Right lung (tissue), 10 donors: ENCODE measurements around the gene POM121. TPM values are rescaled to one million over a fixed set of nuclear protein-coding genes. Genes with fewer than 3 reads are reported as not detected.
"Not testable (repeated sequence)": the region's sequence is repeated elsewhere in the genome, so short reads cannot be mapped to it uniquely, and the experiment has no call there.

Experiments used
- DNase-seq, 2 donors: peaks; one replicate each; pipeline ENCODE4 v3.0.0-alpha.2; 2013
- long read RNA-seq, 8 donors: transcript quantifications; one replicate each; lab custom pipeline, GENCODE V29; 2026
- polyA plus RNA-seq, 5 donors: library from polyadenylated mRNA; unstranded; fragments of 120-200 nt; gene quantifications; one replicate each; pipeline versions ENCODE4 v1.2.1 to v1.2.3, GENCODE V29; 2013; ENCODE audit warnings: inconsistent platforms in 1 of 5, low replicate concordance in 1 of 5; ENCODE audit not compliant: insufficient read length in 5 of 5, insufficient read depth in 1 of 5

Gene POM121
- polyA plus RNA-seq, result 10 to 100 TPM; 32.2 to 48.4 (median 42.5) TPM
- long read RNA-seq, donor 1, full-length matches to known transcripts, result 1 of 24 reads
- long read RNA-seq, donor 1, partial matches to known transcripts, result 23 of 24 reads
- long read RNA-seq, donor 1, other reads (novel, unspliced or antisense), result 0 of 24 reads
- long read RNA-seq, donor 2, result 0 reads
- long read RNA-seq, donor 3, partial matches to known transcripts, result 5 of 5 reads
- long read RNA-seq, donor 3, other reads (novel, unspliced or antisense), result 0 of 5 reads
- long read RNA-seq, donor 4, partial matches to known transcripts, result 14 of 14 reads
- long read RNA-seq, donor 4, other reads (novel, unspliced or antisense), result 0 of 14 reads
- long read RNA-seq, donor 5, result 0 reads
- long read RNA-seq, donor 6, partial matches to known transcripts, result 20 of 21 reads
- long read RNA-seq, donor 6, other reads (novel, unspliced or antisense), result 0 of 21 reads
- long read RNA-seq, donor 7, partial matches to known transcripts, result 12 of 12 reads
- long read RNA-seq, donor 7, other reads (novel, unspliced or antisense), result 0 of 12 reads
- long read RNA-seq, donor 8, partial matches to known transcripts, result 6 of 6 reads
- long read RNA-seq, donor 8, other reads (novel, unspliced or antisense), result 0 of 6 reads

DNA sequence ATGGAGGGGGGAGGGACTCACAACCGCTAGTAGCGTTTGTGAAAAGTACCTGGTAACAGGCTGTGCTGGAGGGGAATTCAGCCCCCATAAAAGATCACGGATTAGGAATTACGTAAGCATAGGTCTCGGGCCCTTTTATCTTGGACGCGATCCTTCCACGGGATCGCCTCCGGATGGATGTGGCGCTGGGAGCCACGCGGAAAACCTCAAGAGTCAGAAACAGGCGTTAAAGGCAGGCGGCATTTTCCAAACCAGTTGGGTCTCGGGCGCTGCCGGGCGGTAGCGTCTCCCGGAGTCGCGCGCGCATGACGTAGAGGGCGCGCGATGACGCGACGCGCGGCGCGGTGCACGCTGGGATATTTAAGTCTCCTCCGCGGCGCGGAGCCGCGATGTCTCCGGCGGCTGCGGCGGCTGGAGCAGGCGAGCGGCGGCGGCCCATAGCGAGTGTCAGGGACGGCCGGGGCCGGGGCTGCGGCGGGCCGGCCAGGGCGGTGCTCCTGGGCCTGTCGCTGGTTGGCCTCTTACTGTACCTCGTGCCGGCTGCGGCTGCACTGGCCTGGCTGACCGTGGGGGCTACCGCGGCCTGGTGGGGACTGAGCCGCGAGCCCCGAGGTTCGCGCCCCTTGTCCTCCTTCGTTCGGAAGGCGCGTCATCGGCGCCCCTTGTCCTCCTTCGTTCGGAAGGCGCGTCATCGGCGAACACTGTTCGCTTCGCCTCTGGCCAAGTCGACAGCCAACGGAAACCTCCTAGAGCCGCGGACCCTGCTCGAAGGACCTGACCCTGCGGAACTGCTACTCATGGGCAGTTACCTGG is at the start of gene POM121:
Gene POM121, plus strand, starts transcription at position 363 of the 813 bp plus-strand sequence. Its CDS starts 27 bp downstream, at position 390.
- peak; percentile 87 to 90 for DNase-seq

DNA sequence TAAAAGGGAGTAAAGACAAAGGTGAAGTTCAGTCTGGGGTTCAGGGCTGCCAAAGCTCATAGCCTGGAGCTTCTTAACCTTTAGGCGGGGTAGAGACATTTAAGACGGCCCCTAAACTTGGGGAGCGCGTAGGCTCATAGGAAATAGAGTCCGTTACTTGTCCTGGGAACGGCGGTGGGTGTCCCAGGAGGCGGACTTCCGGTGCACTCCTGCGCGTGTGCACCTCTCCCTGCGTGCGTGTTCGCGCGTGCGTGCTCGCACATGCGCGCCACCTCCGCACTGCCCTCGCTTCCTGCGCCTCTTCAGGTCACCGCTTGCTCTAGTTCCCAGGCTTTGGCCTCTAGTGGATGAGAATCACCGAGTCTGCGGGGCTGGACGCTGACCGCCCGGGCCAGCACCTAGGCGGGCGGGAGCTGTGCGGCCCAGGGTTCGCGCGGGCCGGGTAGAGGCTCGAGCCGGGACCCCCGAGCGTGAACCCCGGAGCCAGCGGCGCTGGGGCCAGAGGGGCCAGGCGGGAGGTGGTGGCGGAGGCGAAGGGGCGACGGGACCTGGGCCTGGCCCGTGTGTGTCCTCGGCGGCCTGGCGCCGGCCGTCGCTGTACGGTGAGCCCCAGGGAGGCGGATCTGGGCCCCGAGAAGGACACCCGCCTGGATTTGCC is 45.7 kb upstream of the POM121 start:
- DNase-seq, result peak; percentile 75

DNA sequence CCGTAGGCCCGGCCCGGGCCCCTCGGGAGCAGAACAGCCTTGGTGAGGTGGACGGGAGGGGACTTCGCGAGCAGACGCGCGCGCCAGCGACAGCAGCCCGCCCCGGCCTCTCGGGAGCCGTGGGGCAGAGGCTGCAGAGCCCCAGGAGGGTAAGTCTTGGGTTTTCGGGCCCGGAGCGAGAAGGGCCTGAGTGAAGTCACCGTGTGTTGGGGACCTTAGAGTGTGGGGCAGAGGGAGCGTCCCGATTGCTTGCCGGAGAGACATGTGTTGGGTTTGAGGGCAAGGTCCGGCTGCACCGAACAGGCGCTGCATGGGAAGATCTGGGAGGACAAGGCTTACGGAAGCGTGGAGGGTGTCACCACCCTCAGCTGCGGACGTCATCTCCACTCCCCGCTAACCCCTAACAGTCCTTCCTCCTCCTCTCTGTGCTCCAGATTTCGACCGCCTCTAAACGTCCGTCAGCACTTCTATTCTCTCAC is 45.1 kb upstream of the POM121 start:
- DNase-seq, result peak; percentile 21 to 27

DNA sequence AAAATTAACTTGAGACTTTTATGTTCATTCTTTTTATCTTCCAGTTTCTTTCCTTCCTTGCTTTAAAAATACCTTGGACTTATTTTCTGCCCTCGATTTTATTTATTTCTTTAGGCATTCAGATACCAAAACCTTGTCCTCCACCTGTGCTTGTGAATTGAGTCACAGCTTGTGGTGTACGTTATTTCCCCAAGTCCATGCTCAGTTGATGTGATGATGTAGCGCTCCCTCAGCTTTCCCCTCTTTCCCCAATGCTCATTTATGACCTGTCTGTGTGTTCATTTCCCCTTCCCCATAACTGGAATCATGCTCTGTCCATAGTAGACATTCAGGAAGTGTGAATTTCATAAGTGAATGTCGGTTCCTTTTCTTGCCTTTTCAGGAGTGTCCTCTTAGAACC is 33.1 kb upstream of the POM121 start:
- not testable (repeated sequence) for DNase-seq

DNA sequence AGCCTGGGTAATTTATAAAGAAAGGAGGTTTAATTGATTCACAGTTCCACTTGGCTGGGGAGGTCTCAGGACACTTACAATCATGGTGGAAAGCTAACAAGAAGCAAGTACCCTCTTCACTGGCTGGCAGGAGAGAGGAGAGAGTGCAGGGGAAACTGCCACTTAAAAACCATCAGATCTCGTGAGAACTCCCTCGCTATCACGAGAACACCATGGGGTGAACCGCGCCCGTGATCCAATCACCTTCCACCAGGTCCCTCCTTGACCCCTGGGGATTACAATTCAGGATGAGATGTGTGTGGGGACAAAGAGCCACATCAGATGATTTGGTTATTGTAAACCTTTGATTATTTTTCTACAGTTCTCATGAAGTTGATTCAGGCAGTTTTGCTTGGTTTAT is 20.2 kb upstream of the POM121 start:
- DNase-seq, result not testable (repeated sequence)

DNA sequence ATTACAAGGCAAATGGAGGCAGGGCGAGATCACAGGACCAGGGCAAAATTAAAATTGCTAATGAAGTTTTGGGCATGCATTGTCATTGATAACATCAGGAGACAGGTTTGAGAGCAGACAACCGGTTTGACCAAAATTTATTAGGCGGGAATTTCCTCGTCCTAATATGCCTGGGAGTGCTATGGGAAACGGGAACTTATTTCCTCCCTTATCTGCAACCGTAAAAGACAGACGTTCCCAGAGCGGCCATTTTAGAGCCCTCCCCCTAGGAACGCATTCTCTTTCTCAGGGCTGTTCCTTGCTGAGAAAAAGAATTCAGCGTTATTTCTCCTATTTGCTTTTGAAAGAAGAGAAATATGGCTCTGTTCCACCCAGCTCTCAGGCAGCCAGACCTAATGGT is 16.5 kb upstream of the POM121 start:
- not testable (repeated sequence) for DNase-seq

DNA sequence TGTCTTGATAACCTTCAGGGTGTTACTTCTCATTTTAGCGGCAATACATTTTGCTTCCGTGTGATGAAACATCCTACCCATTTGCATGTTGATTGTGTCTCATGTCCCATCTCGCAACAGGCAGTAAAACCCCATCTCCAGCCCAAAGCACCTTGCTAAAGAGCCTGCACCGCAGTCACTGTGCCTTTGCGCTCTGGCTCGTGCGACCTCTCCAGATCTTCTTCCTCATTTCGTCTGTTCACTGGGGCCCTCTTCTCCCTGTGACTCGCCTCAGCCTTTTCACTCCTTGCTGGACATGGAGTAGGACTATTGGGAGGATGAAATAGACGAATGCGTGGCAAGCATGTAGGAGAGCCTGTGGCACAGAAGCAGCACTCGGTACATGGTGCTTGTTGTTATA is 13.5 kb upstream of the POM121 start:
- not testable (repeated sequence) for DNase-seq

DNA sequence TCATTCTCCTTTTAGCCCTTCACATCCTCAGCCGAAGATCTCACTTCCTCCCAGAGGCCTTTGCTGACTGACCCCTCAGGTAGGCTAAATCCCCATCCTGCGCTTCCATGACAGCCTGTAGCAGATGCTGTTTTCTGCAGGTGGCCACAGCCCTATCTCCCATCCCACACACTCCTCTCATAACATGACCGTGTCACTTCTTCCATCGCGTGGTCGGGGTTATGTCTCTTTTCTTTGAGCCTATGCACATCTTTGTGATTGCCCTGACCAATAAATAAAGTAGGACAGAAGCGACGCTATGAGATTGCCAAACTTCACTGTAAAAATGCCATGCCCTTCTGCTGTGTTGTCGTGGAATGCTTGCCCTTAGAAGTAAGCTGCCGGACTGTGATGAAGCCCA is 11.1 kb upstream of the POM121 start:
- DNase-seq, result not testable (repeated sequence)

DNA sequence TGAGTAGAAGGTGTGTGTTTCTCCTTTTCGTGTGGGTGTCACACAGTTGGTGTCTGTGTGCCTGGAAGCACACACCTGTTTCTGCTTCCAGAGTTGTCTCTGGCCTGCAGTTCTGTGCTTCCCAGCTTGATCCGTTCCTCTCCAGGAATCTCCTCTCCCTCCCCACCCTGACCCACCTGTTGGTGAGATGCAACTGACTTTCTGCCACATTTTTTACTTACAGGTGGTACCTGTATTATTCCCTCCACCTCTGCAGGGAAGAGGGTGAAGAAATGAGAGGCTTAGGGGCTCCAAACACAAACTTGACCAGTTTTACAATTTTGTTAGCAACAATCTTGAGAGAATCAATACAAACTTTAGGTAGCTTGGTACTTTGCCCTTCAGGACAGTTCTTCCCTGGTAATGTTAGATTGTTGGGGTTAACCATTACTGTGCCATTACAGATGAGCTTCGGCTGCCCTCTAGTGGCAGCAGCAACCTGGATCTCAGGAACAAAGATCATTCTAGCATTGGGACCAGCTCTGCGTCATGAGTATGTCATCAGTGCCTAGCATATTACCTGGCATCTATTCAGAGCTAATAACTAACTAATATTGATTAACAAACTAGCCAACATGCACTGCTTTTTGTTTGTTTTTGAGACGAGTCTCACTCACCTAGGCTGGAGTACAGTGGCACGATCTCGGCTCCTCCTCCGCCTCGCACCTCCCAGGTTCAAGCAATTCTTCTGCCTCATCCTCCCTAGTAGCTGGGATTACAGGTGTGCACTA is 10.0 kb upstream of the POM121 start:
- peak in 1 of 2 donors; percentile 6 for DNase-seq

DNA sequence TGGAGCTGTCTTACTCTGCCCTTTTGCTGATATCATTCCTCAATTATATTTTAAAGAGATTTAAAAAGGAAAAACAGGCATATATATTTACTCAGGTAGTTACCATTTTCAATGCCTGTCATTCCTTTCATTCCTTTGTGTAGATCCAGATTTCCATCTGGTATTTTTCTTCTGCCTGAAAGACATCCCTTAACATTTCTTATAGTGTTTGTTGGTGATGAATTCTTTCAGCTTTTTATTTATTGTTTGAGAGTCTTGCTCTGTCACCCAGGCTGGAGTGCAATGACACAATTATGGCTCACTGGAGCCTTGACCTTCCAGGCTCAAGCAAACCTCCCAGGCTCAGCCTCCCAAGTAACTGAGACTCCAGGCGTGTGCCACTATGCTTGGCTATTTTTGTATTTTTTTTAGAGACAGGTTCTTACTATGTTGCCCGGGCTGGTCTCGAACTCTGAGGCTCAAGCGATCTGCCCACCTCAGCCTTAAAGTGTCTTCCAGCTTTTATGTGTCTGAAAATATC is 5.6 kb upstream of the POM121 start:
- DNase-seq, result no peak

DNA sequence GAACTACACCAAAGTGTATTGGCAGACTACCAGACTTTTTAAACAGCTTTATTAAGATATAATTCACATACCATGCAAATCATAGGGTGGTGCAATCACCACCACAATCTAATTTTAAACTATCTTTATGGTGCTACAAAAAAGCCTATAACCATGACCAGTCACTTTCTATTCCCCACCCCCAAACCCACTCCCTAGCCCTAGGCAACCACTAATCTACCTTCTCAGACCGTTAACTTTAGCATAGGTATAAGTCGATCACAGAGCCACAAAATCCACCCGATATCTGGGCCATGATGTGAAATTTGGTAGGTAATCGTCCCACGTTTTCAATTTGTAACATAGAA is 536 bp upstream of the POM121 start:
- no peak for DNase-seq

DNA sequence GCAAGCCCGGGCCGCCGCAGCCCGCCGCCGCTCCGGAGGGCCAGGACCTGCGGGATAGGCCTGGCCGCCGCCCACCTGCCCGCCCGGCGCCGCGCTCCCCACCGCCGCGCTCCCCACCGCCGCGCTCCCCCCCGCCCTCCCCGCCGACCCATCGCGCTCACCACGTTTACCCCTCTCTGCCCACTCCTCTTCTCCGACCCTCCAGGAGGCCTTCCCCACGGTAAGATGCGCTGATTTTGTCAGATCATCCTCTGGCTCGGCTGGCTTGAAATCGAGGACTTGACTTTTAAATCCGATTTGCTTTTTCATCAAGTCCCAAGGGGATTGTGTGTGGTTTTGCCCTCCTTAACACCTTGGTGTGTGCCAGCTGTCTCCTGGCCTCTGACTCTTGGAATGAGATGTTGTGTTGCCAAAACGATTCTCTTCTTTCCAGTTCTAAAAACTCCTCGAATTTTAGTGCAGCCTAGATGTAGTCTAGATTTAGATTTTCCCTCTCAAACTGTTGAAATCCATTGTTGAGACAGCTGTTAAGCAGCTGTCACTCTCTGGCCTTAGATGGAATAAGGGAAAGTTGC is 738 bp downstream of the POM121 start:
- DNase-seq, result no peak

DNA sequence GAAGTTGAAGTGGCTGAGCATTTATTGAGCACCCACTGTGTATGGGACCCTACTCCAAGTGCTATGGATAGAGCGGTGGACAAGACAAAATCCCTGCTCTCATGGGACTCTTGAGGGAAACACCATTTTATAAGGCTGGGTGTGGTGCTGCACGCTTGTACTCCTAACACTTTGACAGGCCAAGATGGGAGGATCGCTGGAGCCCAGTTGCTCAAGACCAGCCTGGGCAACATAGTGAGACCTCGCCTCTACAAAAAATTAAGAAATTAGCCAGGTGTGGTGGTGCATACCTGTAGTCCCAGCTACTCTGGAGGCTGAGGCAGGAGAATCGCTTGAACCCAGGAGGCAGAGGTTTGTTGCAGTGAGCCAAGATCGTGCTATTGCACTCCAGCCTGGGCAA is 2.9 kb downstream of the POM121 start:
- not testable (repeated sequence) for DNase-seq

DNA sequence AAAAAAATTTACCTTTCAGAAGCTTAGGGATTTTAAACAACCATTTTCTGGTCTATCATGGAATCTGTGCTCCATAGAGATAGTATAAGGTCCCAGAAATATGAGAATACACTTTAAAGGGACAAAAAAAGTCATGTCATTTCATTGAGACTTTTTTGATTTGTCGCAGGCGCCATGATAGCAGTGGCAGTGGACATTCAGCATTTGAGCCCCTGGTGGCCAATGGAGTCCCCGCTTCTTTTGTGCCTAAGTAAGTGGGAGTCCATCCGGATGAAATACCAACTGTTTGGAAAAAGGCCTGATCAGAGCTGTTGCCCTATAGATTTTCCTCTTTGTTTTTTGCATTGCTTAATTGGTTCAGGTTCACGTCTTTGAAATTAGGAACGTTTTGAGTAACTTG is 3.3 kb downstream of the POM121 start:
- DNase-seq, result not testable (repeated sequence)

DNA sequence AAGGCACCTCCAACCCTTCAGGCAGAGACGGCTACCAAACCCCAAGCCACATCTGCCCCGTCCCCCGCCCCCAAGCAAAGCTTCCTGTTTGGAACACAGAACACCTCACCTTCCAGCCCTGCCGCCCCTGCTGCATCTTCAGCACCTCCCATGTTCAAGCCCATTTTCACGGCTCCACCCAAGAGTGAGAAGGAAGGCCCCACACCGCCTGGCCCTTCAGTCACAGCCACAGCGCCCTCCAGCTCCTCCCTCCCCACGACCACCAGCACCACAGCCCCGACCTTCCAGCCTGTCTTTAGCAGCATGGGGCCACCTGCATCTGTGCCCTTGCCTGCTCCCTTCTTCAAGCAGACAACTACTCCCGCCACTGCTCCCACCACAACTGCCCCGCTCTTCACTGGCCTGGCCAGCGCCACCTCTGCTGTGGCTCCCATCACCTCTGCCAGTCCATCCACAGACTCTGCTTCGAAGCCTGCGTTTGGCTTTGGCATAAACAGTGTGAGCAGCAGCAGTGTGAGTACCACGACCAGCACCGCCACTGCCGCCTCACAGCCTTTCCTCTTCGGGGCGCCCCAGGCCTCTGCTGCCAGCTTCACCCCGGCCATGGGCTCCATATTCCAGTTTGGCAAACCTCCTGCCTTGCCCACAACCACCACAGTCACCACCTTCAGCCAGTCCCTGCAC is 17.3 kb downstream of the POM121 start:
- not testable (repeated sequence) for DNase-seq

DNA sequence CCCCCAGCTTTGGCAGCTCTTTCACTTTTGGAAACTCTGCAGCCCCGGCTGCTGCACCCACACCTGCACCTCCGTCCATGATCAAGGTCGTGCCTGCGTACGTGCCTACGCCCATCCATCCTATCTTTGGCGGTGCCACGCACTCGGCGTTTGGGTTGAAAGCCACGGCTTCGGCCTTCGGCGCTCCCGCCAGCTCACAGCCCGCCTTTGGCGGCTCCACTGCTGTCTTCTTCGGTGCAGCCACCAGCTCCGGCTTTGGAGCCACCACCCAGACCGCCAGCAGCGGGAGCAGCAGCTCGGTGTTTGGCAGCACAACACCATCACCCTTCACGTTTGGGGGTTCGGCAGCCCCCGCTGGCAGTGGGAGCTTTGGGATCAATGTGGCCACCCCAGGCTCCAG is 18.1 kb downstream of the POM121 start:
- not testable (repeated sequence) for DNase-seq

DNA sequence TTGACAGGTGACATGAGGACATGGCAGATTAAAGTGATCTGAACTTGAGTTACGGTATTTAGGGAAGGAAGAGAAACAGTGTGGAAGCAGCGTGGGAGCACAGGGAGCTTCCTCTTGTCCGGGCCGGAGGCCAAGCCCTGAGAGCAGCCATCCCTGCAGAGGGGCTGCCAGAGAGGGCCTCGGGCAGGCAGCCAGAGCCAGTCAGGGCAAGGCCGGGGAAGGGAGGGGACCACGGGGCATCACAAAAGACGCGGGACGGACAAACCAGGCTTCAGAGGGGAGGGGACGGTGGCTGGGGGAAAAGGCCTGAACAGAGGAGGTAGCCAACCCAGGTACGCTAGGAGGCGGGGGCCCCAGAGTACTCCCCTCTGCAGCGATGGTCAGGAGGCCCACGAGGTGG is 20.0 kb downstream of the POM121 start:
- DNase-seq, result not testable (repeated sequence)

DNA sequence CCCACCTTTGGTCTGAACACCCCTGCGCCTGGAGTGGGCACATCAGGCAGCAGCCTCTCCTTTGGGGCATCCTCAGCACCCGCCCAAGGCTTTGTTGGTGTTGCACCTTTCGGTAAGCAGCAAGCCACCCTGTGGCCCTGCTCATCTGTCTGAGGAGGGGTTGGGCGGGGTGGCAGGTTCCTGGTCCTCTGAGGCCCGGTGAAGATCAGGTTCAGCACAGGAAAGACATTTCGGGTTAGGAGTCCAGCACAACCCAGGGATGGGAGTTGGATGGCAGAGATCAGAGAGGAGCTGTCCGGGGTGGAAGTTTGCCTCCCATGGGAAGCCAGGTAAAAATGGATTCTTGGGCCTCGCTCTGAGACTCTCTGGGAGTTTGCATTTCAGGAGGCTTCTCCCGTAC is 20.7 kb downstream of the POM121 start:
- not testable (repeated sequence) for DNase-seq

DNA sequence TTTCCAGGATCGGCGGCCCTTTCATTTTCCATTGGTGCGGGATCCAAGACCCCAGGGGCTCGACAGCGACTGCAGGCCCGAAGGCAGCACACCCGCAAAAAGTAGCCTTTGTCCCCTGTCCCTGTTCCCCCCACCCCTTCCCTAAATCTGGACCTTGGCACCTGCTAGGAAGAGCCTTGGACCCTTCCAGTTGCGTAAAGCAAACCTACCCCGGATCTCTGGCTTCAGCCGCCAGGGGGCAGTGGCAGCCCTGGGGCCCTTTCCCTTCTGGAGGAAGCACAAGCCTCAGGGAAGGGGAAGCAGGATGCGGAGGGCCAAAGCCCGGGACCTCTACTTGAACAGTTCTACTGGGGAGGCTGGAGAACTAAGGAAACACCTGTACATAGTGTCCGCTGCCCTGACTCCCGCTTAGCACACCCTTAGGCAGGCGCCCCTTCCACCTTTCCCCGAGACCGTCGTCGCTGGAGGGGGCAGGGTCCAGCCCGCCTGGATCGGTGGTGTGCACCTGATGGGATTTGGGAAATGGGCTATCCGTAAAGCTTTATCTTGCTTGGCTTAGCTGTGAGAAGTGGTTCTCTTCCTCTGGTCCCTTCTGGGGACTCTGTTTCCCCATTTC is 21.3 kb downstream of the POM121 start:
- DNase-seq, result not testable (repeated sequence)
